ENCODE results near the gene CCDC182. TPM values are rescaled to one million over a fixed set of nuclear protein-coding genes. Genes with fewer than 3 reads are reported as not detected.

The CCDC182 gene
- not detected for total RNA-seq

DNA sequence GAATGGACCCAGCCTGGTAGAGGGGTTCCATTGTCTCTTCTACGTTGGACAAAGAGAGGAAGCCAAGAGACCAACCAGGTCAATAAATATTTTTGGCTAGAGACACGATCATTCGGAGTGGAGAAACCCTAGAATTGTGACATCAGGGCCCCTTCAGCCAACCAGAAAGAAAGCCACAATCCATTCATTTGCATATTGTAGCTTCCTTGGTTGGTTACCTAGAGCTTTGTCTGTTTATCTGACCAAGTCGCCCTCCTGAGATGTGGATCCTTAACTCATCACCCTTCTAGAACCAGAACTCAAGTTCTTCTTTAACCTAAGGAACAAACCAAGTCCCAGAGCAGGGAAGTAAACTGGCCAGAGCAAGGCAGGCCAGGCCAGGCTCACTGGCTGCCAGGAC lies at the start of gene CCDC182:
TSS of gene CCDC182 (minus strand) at position 58 of the 400 bp plus-strand sequence. CDS start at position 31, 27 bp downstream.
- Mint-ChIP-seq H3K36me3 (ENCODE audit: insufficient read depth in 2 of 2) (no peaks in the 10 kb centered on the region), H3K4me1 (ENCODE audit: low read depth) (peaks cover under 1% of the 10 kb centered on the region), H3K9me3 (no peaks in the 10 kb centered on the region), H3K4me3 (no peak within 1 kb of the TSS), H3K27ac (no peak within 1 kb of the TSS), H3K27me3 (ENCODE audit: low read depth) (peaks cover 5% of the 10 kb centered on the region)
- ATAC-seq (replicated peaks in 1 of 2) (no peak), DNase-seq (no peak)

DNA sequence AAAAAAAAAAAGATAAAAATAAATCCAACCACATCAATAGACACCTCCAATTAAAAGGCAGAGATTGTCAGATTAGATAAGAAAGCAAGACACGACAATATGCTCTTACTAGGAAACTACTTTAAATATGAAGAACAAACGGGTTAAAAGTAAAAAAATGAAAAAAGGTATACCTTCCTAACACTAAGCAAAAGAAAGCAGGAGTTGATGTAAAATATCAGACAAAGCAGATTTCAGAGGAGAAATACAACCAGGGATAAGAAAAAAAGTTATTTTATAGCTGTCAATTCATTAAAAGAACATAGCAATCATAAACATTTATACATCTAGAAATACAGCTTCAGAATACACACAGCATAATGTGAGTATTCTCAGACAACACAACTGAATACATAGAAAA lies 49.7 kb upstream of the CCDC182 start:
- peaks cover 0 to 3% of the 10 kb centered on the region in 2 donors for H3K36me3 Mint-ChIP-seq (ENCODE audit: insufficient read depth in 2 of 2)
- H3K9me3 Mint-ChIP-seq = no peaks in the 10 kb centered on the region
- H3K4me1 Mint-ChIP-seq (ENCODE audit: low read depth) = no peaks in the 10 kb centered on the region
- H3K27ac Mint-ChIP-seq = no peak overlapping the region
- DNase-seq = no peak
- no peak overlapping the region for H3K4me3 Mint-ChIP-seq
- peaks cover 14% of the 10 kb centered on the region for H3K27me3 Mint-ChIP-seq (ENCODE audit: low read depth)
- ATAC-seq (replicated peaks in 1 of 2) = no peak

DNA sequence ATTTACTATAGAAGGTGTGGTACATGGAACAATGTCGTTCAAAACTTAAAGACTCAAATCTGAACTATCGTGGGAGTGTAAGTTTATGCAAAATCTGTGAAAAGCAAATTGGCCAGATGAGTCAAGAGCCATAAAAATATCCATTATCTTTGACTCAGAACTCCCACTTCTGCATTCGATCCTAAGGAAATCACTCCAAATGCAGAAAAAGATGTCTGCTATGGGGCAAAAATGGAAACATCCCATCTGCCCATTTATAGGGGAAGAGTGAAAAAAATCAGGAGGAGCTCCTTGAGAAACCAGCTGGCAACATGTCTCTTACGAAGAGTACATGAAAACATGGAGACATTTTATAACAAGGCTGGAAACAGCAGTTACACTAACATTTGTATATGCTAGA lies 43.6 kb upstream of the CCDC182 start:
- DNase-seq (no peak), ATAC-seq (replicated peaks in 1 of 2) (no peak)
- H3K27me3 Mint-ChIP-seq (ENCODE audit: low read depth) = peaks cover 33% of the 10 kb centered on the region
- no peak overlapping the region for H3K27ac Mint-ChIP-seq
- no peaks in the 10 kb centered on the region for H3K9me3 Mint-ChIP-seq
- no peaks in the 10 kb centered on the region for H3K4me1 Mint-ChIP-seq (ENCODE audit: low read depth)
- no peak overlapping the region for H3K4me3 Mint-ChIP-seq
- H3K36me3 Mint-ChIP-seq (ENCODE audit: insufficient read depth in 2 of 2) = peaks cover 0 to 1% of the 10 kb centered on the region in 2 donors

DNA sequence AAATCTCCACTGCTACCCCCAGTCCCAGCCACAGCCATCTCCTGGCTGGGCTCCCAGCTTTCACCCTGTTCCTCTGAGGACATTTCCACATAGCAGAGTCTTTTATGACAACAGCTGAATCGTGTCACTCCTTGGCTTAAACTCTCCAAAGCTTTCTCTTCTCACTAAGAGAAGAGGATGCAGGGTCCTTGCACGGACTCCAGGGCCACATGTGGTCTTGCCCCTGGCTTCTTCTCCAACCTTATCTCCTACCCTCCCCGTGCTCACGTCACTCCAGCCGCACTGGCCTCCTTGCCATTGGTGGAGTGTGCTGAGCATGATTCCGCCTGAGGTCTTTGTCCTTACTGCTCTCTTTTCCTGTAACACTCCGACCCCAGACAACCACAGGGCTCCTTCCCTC lies 39.9 kb upstream of the CCDC182 start:
- no peak overlapping the region for H3K27ac Mint-ChIP-seq
- no peaks in the 10 kb centered on the region for H3K36me3 Mint-ChIP-seq (ENCODE audit: insufficient read depth in 2 of 2)
- ATAC-seq (replicated peaks in 1 of 2) (no peak), DNase-seq (no peak)
- H3K9me3 Mint-ChIP-seq = no peaks in the 10 kb centered on the region
- H3K27me3 Mint-ChIP-seq (ENCODE audit: low read depth) = peaks cover 32% of the 10 kb centered on the region
- H3K4me3 Mint-ChIP-seq = no peak overlapping the region
- no peaks in the 10 kb centered on the region for H3K4me1 Mint-ChIP-seq (ENCODE audit: low read depth)

DNA sequence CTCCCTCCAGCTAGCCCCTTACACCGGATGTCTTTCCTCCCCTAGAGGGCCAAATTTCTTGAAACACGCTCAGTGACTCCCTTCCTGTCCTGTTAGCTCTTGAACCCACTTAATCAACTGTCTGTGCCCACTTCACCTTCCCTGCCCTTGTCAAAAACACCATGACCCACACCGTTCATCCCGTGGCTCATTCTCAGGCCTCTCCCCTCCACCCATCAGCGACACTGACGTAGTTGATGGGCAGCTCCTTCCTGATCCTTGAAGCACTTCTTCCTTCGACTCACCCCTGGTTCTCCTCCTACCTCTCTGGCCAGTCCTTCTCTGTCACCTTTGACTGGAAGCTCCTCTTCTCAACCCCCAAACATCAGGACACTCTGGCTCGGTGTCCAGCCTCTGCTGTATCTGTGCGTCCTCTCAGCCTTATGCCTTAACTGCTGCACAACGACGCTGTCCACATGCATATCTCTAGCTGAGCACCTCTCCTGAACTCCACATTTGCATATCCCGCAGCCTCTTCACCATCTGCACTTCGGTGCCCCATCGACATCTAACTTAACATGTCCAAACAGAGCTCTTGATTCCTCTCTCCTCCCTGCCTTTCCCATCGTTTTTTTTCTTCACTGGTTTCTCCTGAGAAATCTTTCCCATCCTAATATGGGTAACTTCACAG lies 39.3 kb upstream of the CCDC182 start:
- no peaks in the 10 kb centered on the region for H3K9me3 Mint-ChIP-seq
- H3K27me3 Mint-ChIP-seq (ENCODE audit: low read depth) = peaks cover 32% of the 10 kb centered on the region
- no peak overlapping the region for H3K27ac Mint-ChIP-seq
- no peak overlapping the region for H3K4me3 Mint-ChIP-seq
- no peak for ATAC-seq (replicated peaks in 1 of 2)
- H3K36me3 Mint-ChIP-seq (ENCODE audit: insufficient read depth in 2 of 2) = no peaks in the 10 kb centered on the region
- H3K4me1 Mint-ChIP-seq (ENCODE audit: low read depth) = no peaks in the 10 kb centered on the region
- no peak for DNase-seq

DNA sequence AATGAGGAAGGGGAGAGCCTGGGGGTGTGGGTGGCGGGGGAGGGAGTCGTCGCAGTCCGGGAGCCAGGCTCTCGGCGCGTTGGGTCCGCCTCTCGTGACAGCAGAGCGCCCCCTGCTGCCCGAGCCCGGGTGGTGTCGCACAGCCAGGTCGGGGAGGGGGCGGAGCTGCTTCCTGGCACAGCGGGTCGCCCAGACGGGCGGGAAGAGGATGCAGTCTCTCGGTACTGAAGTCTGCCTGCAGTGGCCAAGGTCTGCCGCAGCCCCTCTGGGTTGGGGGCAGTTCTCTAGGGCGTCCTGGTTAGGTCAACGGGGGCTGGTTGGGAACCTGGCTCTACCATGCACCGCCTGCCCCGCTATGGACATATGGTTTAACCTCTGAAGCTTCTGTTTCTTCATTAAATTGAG lies 38.2 kb upstream of the CCDC182 start:
- Mint-ChIP-seq H3K27ac (no peak overlapping the region), H3K4me1 (ENCODE audit: low read depth) (no peaks in the 10 kb centered on the region), H3K27me3 (ENCODE audit: low read depth) (peaks cover 24% of the 10 kb centered on the region), H3K36me3 (ENCODE audit: insufficient read depth in 2 of 2) (no peaks in the 10 kb centered on the region), H3K9me3 (no peaks in the 10 kb centered on the region), H3K4me3 (no peak overlapping the region)
- ATAC-seq (replicated peaks in 1 of 2) (peak; percentile 88 to 91), DNase-seq (peak; percentile 84 to 89)

DNA sequence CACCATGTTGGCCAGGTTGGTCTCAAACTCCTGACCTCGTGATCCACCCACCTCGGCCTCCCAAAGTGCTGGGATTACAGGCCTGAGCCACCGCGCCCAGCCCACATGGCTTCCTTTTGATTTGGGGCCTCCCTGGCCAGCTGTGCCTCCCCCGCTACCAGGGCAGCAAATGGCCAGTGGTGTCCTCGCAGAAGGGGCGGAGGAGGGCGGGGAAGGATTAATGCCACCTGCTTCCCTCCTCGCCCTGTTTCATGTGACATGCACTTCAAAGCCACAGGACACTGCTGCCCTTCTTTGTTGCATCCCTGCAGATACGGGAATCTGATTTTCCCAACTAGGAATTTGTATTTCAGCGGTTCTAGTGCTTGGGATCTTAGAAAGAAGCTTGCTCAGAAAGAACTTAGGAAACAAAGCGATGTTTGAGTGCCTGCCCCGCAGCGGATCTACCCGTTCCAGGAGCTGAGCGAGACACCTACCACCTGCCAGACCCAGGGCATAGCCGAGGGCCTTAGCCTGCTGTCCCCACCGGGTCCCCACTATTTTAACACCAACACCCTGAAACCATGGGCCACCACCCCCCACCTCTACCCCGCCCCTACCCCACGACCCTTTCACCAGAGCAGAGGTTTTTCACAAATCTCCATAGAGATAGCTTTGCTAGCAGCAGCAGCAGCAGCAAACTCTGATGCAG lies 37.7 kb upstream of the CCDC182 start:
- Mint-ChIP-seq H3K27me3 (ENCODE audit: low read depth) (peaks cover 20% of the 10 kb centered on the region), H3K36me3 (ENCODE audit: insufficient read depth in 2 of 2) (no peaks in the 10 kb centered on the region), H3K4me1 (ENCODE audit: low read depth) (no peaks in the 10 kb centered on the region), H3K4me3 (no peak overlapping the region), H3K27ac (no peak overlapping the region), H3K9me3 (no peaks in the 10 kb centered on the region)
- DNase-seq (no peak), ATAC-seq (replicated peaks in 1 of 2) (peak in 1 of 2 donors; percentile 20)

DNA sequence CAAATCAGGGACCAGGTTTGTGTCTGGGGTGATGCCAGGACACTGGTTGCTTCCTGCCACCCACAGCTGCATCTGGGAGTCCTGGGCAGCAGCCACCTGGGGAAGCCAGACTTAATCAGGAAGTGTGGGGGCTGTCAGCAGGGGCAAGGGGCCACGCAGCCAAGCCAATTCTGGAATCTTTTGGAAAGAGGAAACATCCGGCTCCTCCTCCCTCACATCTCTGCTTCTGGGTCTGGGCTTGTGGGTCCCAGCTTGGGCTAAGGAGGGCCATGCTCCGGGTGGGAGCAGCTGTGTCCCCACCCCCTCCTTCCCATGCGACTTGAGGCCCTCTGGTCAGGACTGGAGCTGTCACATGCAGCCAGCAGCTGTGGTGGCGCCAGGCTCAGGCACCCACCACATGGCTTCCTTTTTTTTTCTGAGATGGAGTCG lies 37.0 kb upstream of the CCDC182 start:
- Mint-ChIP-seq H3K27ac (no peak overlapping the region), H3K4me3 (no peak overlapping the region), H3K9me3 (no peaks in the 10 kb centered on the region), H3K27me3 (ENCODE audit: low read depth) (peaks cover 20% of the 10 kb centered on the region), H3K36me3 (ENCODE audit: insufficient read depth in 2 of 2) (no peaks in the 10 kb centered on the region), H3K4me1 (ENCODE audit: low read depth) (no peaks in the 10 kb centered on the region)
- ATAC-seq (replicated peaks in 1 of 2) = no peak
- no peak for DNase-seq

DNA sequence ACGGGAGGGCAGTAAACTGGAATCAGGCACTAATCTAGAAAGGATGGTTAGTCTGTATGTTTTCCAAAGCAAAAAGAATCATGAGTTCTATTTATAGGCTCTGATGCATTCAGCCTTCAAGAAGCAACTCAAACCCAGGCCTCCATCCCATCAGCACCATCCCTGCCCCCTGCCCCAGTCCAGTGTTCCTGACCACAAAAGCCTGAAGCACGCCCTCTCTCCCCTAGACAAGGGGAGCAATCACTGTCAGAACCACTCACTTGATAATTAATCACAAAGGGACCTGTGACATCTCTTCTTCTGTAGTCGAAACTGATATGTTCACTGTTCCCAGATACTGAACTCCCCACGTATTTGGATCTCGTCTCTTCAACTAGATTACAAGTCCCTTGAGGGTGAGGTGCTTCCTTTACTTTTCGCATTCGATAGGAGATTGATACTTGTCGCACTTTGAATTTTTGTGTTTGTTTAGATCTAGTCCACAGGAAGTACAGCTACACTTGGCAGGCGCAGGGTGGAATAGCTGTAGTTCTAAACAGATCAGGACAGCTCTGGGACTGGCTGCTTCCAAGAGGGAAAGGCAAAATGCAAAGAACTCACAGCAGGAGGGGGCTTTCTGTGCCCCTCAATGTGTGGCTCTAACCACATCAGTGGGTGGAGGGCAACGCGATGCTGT lies 36.4 kb upstream of the CCDC182 start:
- no peaks in the 10 kb centered on the region for H3K9me3 Mint-ChIP-seq
- H3K4me3 Mint-ChIP-seq = no peak overlapping the region
- H3K27me3 Mint-ChIP-seq (ENCODE audit: low read depth) = peaks cover 18% of the 10 kb centered on the region
- no peaks in the 10 kb centered on the region for H3K36me3 Mint-ChIP-seq (ENCODE audit: insufficient read depth in 2 of 2)
- ATAC-seq (replicated peaks in 1 of 2) (no peak), DNase-seq (no peak)
- no peak overlapping the region for H3K27ac Mint-ChIP-seq
- no peaks in the 10 kb centered on the region for H3K4me1 Mint-ChIP-seq (ENCODE audit: low read depth)

DNA sequence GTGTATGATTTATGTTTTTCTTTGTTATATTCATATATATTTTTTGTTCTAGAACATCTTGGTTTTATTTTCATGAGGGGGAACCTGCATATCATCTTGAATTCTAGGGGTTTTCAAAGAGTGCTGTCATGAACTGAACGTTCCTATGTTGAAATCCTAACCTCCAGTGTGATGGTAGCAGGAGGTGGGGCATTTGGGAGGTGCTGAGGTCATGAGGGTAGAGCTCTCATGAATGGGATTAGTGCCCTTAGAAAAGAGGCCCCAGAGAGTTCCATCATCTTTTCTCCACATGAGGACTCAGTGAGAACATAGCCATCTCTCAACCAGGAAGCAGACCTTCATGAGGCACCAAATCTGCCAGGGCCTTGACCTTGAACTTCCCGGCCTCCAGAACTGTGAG lies 34.6 kb upstream of the CCDC182 start:
- peaks cover 18% of the 10 kb centered on the region for H3K27me3 Mint-ChIP-seq (ENCODE audit: low read depth)
- no peaks in the 10 kb centered on the region for H3K36me3 Mint-ChIP-seq (ENCODE audit: insufficient read depth in 2 of 2)
- H3K4me1 Mint-ChIP-seq (ENCODE audit: low read depth) = no peaks in the 10 kb centered on the region
- no peak overlapping the region for H3K4me3 Mint-ChIP-seq
- ATAC-seq (replicated peaks in 1 of 2) (no peak), DNase-seq (no peak)
- no peak overlapping the region for H3K27ac Mint-ChIP-seq
- no peaks in the 10 kb centered on the region for H3K9me3 Mint-ChIP-seq

DNA sequence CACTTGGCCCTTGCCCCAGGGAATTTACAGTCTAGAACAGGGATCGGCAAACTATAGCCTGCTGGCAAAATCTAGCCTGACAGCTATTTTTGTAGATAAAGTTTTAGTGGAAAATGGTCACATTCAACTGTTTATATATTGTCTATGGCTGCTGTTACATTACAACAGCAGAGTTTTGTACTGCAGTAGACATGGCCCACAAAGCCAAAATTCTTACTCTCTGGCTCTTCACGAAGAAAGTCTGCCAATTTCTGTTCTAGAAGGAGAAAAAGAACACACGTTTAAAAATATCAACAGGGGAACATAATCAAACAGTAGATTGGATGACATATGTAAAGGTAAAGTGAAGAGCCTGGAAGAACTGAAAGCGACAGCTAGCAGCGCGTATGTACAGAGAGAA lies 33.2 kb upstream of the CCDC182 start:
- H3K4me1 Mint-ChIP-seq (ENCODE audit: low read depth) = no peaks in the 10 kb centered on the region
- DNase-seq (no peak), ATAC-seq (replicated peaks in 1 of 2) (no peak)
- no peaks in the 10 kb centered on the region for H3K9me3 Mint-ChIP-seq
- H3K27me3 Mint-ChIP-seq (ENCODE audit: low read depth) = peaks cover 28% of the 10 kb centered on the region
- H3K36me3 Mint-ChIP-seq (ENCODE audit: insufficient read depth in 2 of 2) = no peaks in the 10 kb centered on the region
- H3K4me3 Mint-ChIP-seq = no peak overlapping the region
- no peak overlapping the region for H3K27ac Mint-ChIP-seq

DNA sequence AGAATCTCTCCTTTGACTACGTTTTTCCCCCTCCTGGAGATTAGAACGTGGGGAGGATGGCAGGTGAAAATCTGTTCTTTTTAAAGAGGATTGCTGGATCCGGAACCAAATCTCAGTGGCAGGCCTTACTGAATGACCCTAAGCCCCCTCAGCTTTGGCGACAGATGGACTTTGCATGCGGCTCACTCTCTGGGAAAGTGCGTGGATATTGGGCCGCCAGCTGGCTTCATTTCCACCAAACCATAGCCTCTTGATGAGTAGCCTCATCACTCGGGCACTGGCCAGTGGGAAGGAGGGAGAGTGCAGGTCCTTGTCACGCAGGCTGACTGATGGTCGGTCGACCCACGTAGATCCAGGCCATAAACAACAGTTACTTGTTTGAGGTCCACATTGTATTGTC lies 31.3 kb upstream of the CCDC182 start:
- Mint-ChIP-seq H3K4me3 (no peak overlapping the region), H3K9me3 (no peaks in the 10 kb centered on the region), H3K27ac (no peak overlapping the region), H3K36me3 (ENCODE audit: insufficient read depth in 2 of 2) (no peaks in the 10 kb centered on the region), H3K4me1 (ENCODE audit: low read depth) (no peaks in the 10 kb centered on the region), H3K27me3 (ENCODE audit: low read depth) (peaks cover 41% of the 10 kb centered on the region)
- ATAC-seq (replicated peaks in 1 of 2) (no peak), DNase-seq (no peak)

DNA sequence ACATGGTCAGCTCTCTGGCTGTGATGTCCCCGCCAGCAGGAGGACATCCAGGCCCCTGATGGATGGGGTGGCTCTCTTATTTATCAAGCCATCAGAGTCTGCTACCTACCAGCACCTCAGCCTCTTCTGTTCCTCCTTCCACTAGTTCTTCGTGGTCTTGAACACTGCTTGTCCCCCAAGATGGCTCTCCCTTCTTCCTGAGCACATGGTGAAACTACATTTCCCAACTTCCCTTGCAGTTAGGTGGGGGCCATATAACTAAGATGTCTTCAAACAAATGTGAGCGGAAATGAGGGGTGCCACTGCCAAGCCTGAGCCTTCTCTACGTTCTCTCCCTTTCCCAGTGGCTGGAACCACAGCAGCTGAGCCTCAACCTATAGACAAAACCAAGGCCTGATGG lies 29.8 kb upstream of the CCDC182 start:
- peaks cover 52% of the 10 kb centered on the region for H3K27me3 Mint-ChIP-seq (ENCODE audit: low read depth)
- H3K36me3 Mint-ChIP-seq (ENCODE audit: insufficient read depth in 2 of 2) = no peaks in the 10 kb centered on the region
- no peak overlapping the region for H3K4me3 Mint-ChIP-seq
- no peak overlapping the region for H3K27ac Mint-ChIP-seq
- H3K9me3 Mint-ChIP-seq = no peaks in the 10 kb centered on the region
- DNase-seq (no peak), ATAC-seq (replicated peaks in 1 of 2) (no peak)
- H3K4me1 Mint-ChIP-seq (ENCODE audit: low read depth) = no peaks in the 10 kb centered on the region
